Osteocyte (in vitro differentiated cells): ENCODE results near the gene PTAR1. TPM values are rescaled to one million over a fixed set of nuclear protein-coding genes. Genes with fewer than 3 reads are reported as not detected.

Experiments used
- DNase-seq: peaks from one replicate; pipeline ENCODE4 v3.0.0; 2021; ENCODE audit warnings: mixed read lengths; ENCODE audit not compliant: unreplicated experiment; ENCODE audit errors: extremely low spot score
- H3K27ac Mint-ChIP-seq: one replicate; pipeline ENCODE4 v1.8.0; 2021; ENCODE audit warnings: mild to moderate bottlenecking, mixed read lengths; ENCODE audit not compliant: unreplicated experiment
- H3K27me3 Mint-ChIP-seq: one replicate; pipeline ENCODE4 v1.8.0; 2021; ENCODE audit warnings: mixed read lengths; ENCODE audit not compliant: unreplicated experiment
- H3K36me3 Mint-ChIP-seq: one replicate; pipeline ENCODE4 v1.8.0; 2021; ENCODE audit warnings: mixed read lengths; ENCODE audit not compliant: unreplicated experiment
- H3K4me1 Mint-ChIP-seq: one replicate; pipeline ENCODE4 v1.8.0; 2021; ENCODE audit warnings: mixed read lengths; ENCODE audit not compliant: unreplicated experiment
- H3K4me3 Mint-ChIP-seq: one replicate; pipeline ENCODE4 v1.8.0; 2021; ENCODE audit warnings: mild to moderate bottlenecking, moderate library complexity, mixed read lengths; ENCODE audit not compliant: unreplicated experiment
- H3K9me3 Mint-ChIP-seq: one replicate; pipeline ENCODE4 v1.8.0; 2021; ENCODE audit warnings: mixed read lengths; ENCODE audit not compliant: unreplicated experiment
- CTCF ChIP-seq: fragments of 200-600 bp; sonication (generic); IDR thresholded peaks from 2 replicates; pipeline ENCODE4 v1.5.0; 2021; ENCODE audit warnings: antibody characterized with exemption, mild to moderate bottlenecking, moderate library complexity
- total RNA-seq: library from RNA; stranded (reverse); gene quantifications from 2 replicates; pipeline ENCODE4 v1.2.1, GENCODE V29; 2021

The PTAR1 gene
- total RNA-seq, 1 donor from 2014 or later: 48.8 TPM

GRCh38 chr9:69674112-69674685 lies 85.6 kb downstream of the PTAR1 start:
- Mint-ChIP-seq H3K27ac (no peak overlapping the region), H3K4me1 (peaks cover 34% of the 10 kb centered on the region), H3K4me3 (no peak overlapping the region), H3K36me3 (no peaks in the 10 kb centered on the region), H3K27me3 (no peaks in the 10 kb centered on the region), H3K9me3 (no peaks in the 10 kb centered on the region)
- TF ChIP-seq CTCF: no peak
- no peak for DNase-seq

- Mint-ChIP-seq H3K27me3 (no peaks in the 10 kb centered on the region), H3K36me3 (no peaks in the 10 kb centered on the region), H3K9me3 (no peaks in the 10 kb centered on the region), H3K4me3 (peak overlapping the region; percentile 83), H3K27ac (peak overlapping the region; percentile 70), H3K4me1 (peaks cover 34% of the 10 kb centered on the region)
- no peak for DNase-seq
- no peak for TF ChIP-seq CTCF
Observed at GRCh38 chr9:69673311-69673640, 86.5 kb downstream of the PTAR1 start.

- no peaks in the 10 kb centered on the region for H3K36me3 Mint-ChIP-seq
- H3K4me1 Mint-ChIP-seq: peaks cover 34% of the 10 kb centered on the region
- H3K27ac Mint-ChIP-seq: peak overlapping the region; percentile 70
Observed at GRCh38 chr9:69672596-69673310, 87.1 kb downstream of the PTAR1 start.

GRCh38 chr9:69671879-69672595 lies 87.8 kb downstream of the PTAR1 start, which contains the start of gene APBA1:
Gene APBA1, minus strand, starts transcription at chr9:69672371.
- peak; percentile 86 for DNase-seq
- Mint-ChIP-seq H3K27me3 (no peaks in the 10 kb centered on the region), H3K4me3 (peak within 1 kb of the TSS; percentile 83), H3K9me3 (no peaks in the 10 kb centered on the region), H3K27ac (peak within 1 kb of the TSS; percentile 70), H3K36me3 (no peaks in the 10 kb centered on the region), H3K4me1 (peaks cover 34% of the 10 kb centered on the region)
- TF ChIP-seq CTCF: peak; percentile 16

More at GRCh38 chr9:69672596-69673310, 87.1 kb downstream of the PTAR1 start:
- Mint-ChIP-seq H3K9me3 (no peaks in the 10 kb centered on the region), H3K27me3 (no peaks in the 10 kb centered on the region), H3K4me3 (peak overlapping the region; percentile 83)
- peak; percentile 96 for TF ChIP-seq CTCF
- DNase-seq: peak; percentile 96

- peak overlapping the region; percentile 32 for H3K27ac Mint-ChIP-seq
- TF ChIP-seq CTCF: no peak
- no peaks in the 10 kb centered on the region for H3K27me3 Mint-ChIP-seq
- H3K4me1 Mint-ChIP-seq: peaks cover 34% of the 10 kb centered on the region
- DNase-seq: no peak
- H3K9me3 Mint-ChIP-seq: no peaks in the 10 kb centered on the region
- H3K4me3 Mint-ChIP-seq: peak overlapping the region; percentile 80
- no peaks in the 10 kb centered on the region for H3K36me3 Mint-ChIP-seq
Observed at GRCh38 chr9:69671311-69671878, 88.4 kb downstream of the PTAR1 start.
